ENCODE results near the gene PDPK1. TPM values are rescaled to one million over a fixed set of nuclear protein-coding genes. Genes with fewer than 3 reads are reported as not detected.

Gene PDPK1
- total RNA-seq, 1 experiment from 2014 or later = 31.6 TPM

DNA sequence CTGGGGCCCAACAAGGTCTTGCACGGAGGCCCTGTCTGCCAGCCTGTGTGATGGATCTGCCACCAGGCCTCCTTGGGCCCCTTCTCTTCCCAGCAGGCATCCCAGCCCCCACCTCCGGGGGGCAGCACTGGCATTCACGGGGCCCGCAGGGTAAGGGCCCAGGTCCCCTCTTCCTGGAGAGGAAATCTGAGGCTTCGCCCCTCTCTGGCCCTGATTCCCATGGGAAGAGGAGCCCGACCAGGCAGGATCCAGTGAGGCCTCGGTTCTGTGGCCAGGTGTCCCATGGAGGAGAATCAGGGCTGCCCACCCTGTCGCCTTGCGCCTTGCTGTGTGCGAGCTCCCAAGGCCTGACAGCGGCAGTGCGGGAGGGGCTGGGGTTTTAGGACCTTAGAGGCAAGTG is 48.4 kb downstream of the PDPK1 start:
- no peaks in the 10 kb centered on the region for H3K4me1 ChIP-seq (ENCODE audit: insufficient read depth, low read length, poor library complexity, severe bottlenecking)
- H3K9me3 ChIP-seq (ENCODE audit: low read depth, low read length, poor library complexity, severe bottlenecking) = no peaks in the 10 kb centered on the region
- H3K27me3 ChIP-seq (replicated peaks; ENCODE audit: insufficient read depth, low read depth, low read length, poor library complexity) = no peaks in the 10 kb centered on the region
- no TSS peak for BruUV-seq (replicated peaks)
- H3K36me3 ChIP-seq (ENCODE audit: insufficient read depth, low read length, poor library complexity, severe bottlenecking) = peaks cover 6% of the 10 kb centered on the region
- H3K4me3 ChIP-seq (ENCODE audit: low read depth, low read length, poor library complexity, severe bottlenecking) = no peak overlapping the region
- no peak overlapping the region for H3K27ac ChIP-seq (ENCODE audit: low read depth, low read length, poor library complexity, severe bottlenecking)
- DNase-seq (ENCODE audit: low spot score) = no peak
- no peak for TF ChIP-seq EZH2 (IDR thresholded peaks at IDR 0.05; ENCODE audit: borderline replicate concordance, low read depth, low read length, poor library complexity, severe bottlenecking)
- TF ChIP-seq, protein P1, sequence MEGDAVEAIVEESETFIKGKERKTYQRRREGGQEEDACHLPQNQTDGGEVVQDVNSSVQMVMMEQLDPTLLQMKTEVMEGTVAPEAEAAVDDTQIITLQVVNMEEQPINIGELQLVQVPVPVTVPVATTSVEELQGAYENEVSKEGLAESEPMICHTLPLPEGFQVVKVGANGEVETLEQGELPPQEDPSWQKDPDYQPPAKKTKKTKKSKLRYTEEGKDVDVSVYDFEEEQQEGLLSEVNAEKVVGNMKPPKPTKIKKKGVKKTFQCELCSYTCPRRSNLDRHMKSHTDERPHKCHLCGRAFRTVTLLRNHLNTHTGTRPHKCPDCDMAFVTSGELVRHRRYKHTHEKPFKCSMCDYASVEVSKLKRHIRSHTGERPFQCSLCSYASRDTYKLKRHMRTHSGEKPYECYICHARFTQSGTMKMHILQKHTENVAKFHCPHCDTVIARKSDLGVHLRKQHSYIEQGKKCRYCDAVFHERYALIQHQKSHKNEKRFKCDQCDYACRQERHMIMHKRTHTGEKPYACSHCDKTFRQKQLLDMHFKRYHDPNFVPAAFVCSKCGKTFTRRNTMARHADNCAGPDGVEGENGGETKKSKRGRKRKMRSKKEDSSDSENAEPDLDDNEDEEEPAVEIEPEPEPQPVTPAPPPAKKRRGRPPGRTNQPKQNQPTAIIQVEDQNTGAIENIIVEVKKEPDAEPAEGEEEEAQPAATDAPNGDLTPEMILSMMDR (conservative IDR thresholded peaks at IDR 0.05; ENCODE audit: low read depth, low read length) = peak; percentile 25
- CTCF ChIA-PET = no interaction called here
- intact Hi-C loops (cut with micrococcal nuclease; ENCODE audit: unreplicated experiment) = no loop called here
- POLR2A ChIA-PET (ENCODE audit: low non-redundant PET) = no interaction called here

DNA sequence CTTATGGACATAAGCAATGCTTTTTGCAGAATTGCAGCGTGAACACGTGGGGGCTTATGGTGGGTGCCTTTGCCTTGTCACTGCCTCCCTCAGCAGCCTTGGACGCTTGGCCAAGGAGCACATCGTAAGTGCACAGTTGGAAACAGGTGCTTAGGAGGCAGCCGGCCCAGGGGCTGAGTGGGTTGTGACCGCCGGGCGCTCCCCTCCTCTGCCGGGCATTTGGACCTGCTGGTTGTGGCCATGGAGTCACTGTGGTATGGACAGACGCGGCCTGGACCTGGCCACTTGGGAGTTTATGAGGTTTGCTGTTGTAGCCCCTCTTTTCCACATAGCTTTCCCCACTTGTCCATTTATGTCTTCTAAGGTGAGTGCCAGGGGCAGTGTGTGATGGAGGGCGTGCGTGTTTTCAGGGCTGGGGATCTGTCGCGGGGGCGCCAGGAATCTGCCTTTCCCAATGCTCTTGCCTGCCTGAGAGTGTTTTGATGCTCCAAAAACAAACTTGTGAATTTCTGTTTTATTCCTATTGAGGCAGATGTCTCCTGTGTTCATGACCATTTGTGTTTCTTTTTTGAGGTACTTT is 49.2 kb downstream of the PDPK1 start:
- H3K9me3 ChIP-seq (ENCODE audit: low read depth, low read length, poor library complexity, severe bottlenecking) = no peaks in the 10 kb centered on the region
- intact Hi-C loops (cut with micrococcal nuclease; ENCODE audit: unreplicated experiment) = no loop called here
- no peaks in the 10 kb centered on the region for H3K27me3 ChIP-seq (replicated peaks; ENCODE audit: insufficient read depth, low read depth, low read length, poor library complexity)
- ChIA-PET CTCF (no interaction called here), POLR2A (ENCODE audit: low non-redundant PET) (no interaction called here)
- TF ChIP-seq, protein P1 (conservative IDR thresholded peaks at IDR 0.05; ENCODE audit: low read depth, low read length) = no peak
- TF ChIP-seq EZH2 (IDR thresholded peaks at IDR 0.05; ENCODE audit: borderline replicate concordance, low read depth, low read length, poor library complexity, severe bottlenecking) = no peak
- H3K4me3 ChIP-seq (ENCODE audit: low read depth, low read length, poor library complexity, severe bottlenecking) = no peak overlapping the region
- H3K36me3 ChIP-seq (ENCODE audit: insufficient read depth, low read length, poor library complexity, severe bottlenecking) = peaks cover 6% of the 10 kb centered on the region
- BruUV-seq (replicated peaks) = no TSS peak
- H3K4me1 ChIP-seq (ENCODE audit: insufficient read depth, low read length, poor library complexity, severe bottlenecking) = no peaks in the 10 kb centered on the region
- no peak overlapping the region for H3K27ac ChIP-seq (ENCODE audit: low read depth, low read length, poor library complexity, severe bottlenecking)
- DNase-seq (ENCODE audit: low spot score) = no peak

DNA sequence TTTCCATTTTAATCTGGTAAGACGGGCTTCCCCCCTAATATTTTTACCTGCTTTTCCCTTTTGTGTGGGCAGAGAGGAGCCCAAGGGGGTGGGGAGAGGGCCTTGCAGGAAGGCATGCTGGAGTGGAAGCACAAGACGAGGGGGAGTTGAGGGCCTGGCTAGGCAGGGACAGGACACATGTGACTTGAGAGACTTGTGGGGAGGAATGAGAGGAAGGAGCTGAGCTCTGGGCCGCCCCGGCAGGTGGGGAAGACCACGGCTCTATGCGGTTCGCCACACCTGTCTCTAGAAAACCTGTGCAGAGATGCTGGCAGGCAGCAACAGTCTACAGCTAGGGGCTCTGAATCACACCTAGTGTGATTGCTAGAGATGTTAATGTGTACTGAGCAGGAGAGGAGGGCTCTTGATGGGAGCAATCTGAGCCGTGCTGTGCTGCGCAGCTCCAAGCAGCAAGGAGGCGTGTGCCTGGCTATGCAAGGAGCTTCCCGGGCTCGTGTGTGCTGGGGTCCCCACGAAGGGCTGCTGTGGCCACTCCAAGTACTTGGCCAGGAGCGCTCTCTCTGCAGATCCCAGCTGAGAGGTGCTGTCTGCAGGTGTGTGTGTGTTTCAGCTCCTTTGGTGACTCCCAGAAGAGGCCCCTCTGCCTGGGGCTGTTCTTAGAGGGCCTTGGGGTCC is 50.2 kb downstream of the PDPK1 start:
- no TSS peak for BruUV-seq (replicated peaks)
- Histone ChIP-seq H3K4me3 (ENCODE audit: low read depth, low read length, poor library complexity, severe bottlenecking) (no peak overlapping the region), H3K9me3 (ENCODE audit: low read depth, low read length, poor library complexity, severe bottlenecking) (no peaks in the 10 kb centered on the region), H3K36me3 (ENCODE audit: insufficient read depth, low read length, poor library complexity, severe bottlenecking) (peaks cover 6% of the 10 kb centered on the region), H3K4me1 (ENCODE audit: insufficient read depth, low read length, poor library complexity, severe bottlenecking) (no peaks in the 10 kb centered on the region), H3K27ac (ENCODE audit: low read depth, low read length, poor library complexity, severe bottlenecking) (no peak overlapping the region), H3K27me3 (replicated peaks; ENCODE audit: insufficient read depth, low read depth, low read length, poor library complexity) (no peaks in the 10 kb centered on the region)
- intact Hi-C loops (cut with micrococcal nuclease; ENCODE audit: unreplicated experiment) = no loop called here
- CTCF ChIA-PET = no interaction called here
- DNase-seq (ENCODE audit: low spot score) = no peak
- no peak for TF ChIP-seq EZH2 (IDR thresholded peaks at IDR 0.05; ENCODE audit: borderline replicate concordance, low read depth, low read length, poor library complexity, severe bottlenecking)
- TF ChIP-seq, protein P1 (conservative IDR thresholded peaks at IDR 0.05; ENCODE audit: low read depth, low read length) = no peak
- POLR2A ChIA-PET (ENCODE audit: low non-redundant PET) = no interaction called here
